GM12873 (cell line): ENCODE data around the gene CENPT.

Source experiments
- TF ChIP-seq, protein P1 (sequence below): IDR thresholded peaks from 2 replicates; pipeline ENCODE4 v1.5.1; 2012; ENCODE audit warnings: low read depth, mild to moderate bottlenecking, moderate library complexity, low read length, control low read depth; ENCODE audit not compliant: insufficient read depth; ENCODE audit errors: missing control alignments

CENPT gene

GRCh38 chr16:67857547-67858233, 10.2 kb upstream of the CENPT start:
- TF ChIP-seq, protein P1, sequence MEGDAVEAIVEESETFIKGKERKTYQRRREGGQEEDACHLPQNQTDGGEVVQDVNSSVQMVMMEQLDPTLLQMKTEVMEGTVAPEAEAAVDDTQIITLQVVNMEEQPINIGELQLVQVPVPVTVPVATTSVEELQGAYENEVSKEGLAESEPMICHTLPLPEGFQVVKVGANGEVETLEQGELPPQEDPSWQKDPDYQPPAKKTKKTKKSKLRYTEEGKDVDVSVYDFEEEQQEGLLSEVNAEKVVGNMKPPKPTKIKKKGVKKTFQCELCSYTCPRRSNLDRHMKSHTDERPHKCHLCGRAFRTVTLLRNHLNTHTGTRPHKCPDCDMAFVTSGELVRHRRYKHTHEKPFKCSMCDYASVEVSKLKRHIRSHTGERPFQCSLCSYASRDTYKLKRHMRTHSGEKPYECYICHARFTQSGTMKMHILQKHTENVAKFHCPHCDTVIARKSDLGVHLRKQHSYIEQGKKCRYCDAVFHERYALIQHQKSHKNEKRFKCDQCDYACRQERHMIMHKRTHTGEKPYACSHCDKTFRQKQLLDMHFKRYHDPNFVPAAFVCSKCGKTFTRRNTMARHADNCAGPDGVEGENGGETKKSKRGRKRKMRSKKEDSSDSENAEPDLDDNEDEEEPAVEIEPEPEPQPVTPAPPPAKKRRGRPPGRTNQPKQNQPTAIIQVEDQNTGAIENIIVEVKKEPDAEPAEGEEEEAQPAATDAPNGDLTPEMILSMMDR, result no peak

DNA sequence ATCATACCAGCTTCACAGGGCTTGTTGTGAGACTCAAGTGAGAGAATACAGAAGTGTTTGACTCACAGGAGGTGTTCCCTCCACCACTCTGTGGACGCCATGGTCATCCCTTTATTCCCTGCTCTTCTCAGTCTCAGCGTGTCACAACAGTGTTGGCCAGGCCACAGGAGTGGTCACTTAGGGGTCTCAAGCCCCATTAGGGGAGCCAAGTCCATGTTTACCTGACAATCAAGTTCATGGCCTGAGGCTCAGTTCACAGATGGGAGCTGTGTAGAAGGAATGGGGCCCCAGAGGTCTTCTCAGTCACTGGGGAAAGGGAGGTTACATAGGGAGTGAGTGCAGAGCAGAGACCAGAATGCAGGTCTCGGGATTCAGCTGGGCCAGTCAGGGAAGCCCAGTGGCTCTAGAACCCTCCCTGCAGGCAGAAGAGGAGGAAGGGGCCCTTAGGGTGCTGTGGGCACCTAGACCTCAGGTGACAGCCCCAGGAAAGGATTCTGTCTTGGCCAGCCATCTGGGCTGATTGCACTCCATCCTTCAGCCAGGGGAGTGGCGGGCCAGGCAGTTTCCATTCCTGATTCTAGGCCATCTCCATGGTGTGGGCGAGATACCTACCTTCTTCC, 9.5 kb upstream of the CENPT start:
- TF ChIP-seq, protein P1, result no peak

DNA sequence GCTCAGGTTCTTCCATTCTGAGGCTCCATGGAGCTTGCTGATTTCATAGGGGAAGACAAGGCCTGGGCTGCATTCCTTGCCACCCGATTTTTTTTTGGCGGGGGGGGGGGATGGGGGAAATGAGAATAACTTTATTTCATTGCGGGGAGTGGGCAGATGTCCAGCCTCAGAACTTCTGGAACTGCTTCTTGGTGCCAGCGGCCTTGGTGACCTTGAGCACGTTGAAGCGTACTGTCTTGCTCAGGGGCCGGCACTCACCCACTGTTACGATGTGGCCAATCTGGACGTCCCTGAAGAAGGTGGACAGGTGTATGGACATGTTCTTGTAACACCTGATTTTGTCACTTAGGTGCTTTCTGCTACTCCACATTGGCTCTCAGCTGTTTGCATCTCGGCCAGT, 8.3 kb upstream of the CENPT start:
- TF ChIP-seq, protein P1, result no peak

DNA sequence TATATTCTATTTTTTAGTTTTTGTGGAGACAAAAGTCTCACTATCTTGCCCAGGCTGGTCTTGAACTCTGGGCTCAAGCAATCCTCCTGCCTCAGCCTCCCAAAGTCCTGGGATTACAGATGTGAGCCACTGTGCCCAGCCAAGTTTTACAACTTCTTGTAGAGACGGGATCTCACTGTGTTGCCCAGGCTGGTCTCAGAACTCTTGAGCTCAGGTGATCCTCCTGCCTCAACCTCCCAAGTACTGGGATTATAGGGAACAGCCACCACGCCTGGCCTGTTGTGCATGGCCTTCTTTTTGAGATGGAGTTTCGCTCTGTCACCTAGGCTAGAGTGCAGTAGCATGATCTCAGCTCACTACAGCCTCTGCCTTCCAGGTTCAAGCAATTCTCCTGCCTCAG, 6.2 kb upstream of the CENPT start:
- TF ChIP-seq, protein P1, result no peak

- TF ChIP-seq, protein P1, result no peak
Measured at GRCh38 chr16:67848118-67848517, 625 bp upstream of the CENPT start.

DNA sequence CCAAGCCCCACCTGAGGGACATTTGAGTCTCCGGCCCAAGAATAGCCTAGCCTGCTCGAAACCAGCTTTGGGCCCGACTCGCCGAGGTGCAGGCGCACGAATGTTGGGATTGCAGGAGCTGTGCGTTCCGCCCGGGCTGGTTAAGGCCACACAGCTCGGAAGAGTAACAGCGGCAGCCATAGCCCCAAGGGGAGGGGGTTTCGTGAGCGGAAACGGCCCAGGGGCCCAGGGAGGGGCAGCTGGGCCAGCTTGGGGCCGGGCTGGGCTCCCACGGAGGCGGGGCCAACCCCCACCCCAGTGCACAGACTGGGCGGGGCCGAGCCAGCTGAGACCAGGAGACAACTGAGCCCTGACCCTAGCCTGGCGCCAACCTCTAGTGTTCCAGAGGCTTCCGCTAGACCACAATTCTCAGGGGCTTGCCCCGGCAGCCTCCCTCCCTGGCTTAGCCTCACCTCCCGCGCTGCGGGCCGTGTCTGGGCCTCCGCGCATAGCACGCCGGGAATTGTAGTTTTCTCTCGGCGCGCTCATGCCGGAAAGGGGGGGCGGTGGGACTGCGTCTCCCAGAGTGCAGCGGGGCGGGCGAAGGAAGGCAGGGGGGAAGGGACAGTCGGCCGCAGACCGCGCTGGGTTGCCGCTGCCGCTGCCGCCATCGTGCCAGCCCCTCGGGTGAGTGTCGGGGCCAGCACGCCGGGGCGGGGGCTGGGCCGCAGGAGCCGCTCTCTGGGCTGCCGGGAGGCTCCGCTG, 1.0 kb downstream of the CENPT start, which contains the start of gene NUTF2:
NUTF2 (plus strand) TSS at position 614 of the 744 bp plus-strand sequence. CDS start 18,198 bp downstream, outside the sequence.
- TF ChIP-seq, protein P1, result no peak

DNA sequence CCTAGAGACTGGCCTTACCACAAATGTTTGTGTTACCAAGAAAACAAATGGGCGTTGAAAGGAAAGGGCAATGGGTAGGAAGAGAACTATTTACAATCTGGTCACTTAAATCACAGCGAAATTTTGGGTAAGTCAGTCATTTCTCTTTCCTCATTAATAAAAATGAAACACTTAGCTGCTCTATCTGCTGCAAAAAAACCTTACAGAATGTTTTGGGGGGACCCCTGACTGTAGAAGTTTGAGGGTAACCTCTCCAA, 1.5 kb downstream of the CENPT start:
- TF ChIP-seq, protein P1, result no peak
